Mesendoderm (in vitro differentiated cells): ENCODE data around the gene TXLNG. TPM values are rescaled to one million over a fixed set of nuclear protein-coding genes. Genes with fewer than 3 reads are reported as not detected.
A peak's percentile ranks its signal among the peaks of the same experiment; 100 is the strongest.

Experiments used
- DNase-seq: peaks from one replicate; pipeline ENCODE4 v3.0.0; 2013
- H2AK5ac ChIP-seq: 2 replicates; pipeline ENCODE4 v1.6.1; 2013; ENCODE audit warnings: low read length, inconsistent platforms
- H2BK120ac ChIP-seq: 2 replicates; pipeline ENCODE4 v1.6.1; 2013; ENCODE audit warnings: low read depth, mild to moderate bottlenecking, low read length, moderate library complexity, mixed read lengths
- H2BK15ac ChIP-seq: replicated peaks from 2 replicates; pipeline ENCODE4 v1.6.1; 2013; ENCODE audit warnings: low read depth, mild to moderate bottlenecking, moderate library complexity
- H2BK5ac ChIP-seq: 2 replicates; pipeline ENCODE4 v1.6.1; 2013; ENCODE audit warnings: low read length, inconsistent platforms
- H3K18ac ChIP-seq: 2 replicates; pipeline ENCODE4 v1.6.1; 2013; ENCODE audit warnings: mild to moderate bottlenecking, low read length, mixed read lengths
- H3K23ac ChIP-seq: one replicate; pipeline ENCODE4 v1.6.1; 2013; ENCODE audit warnings: low read length
- H3K27ac ChIP-seq: 2 replicates; pipeline ENCODE4 v1.5.1; 2013; ENCODE audit warnings: low read depth, mild to moderate bottlenecking, inconsistent platforms, low read length, moderate library complexity
- H3K27me3 ChIP-seq: 2 replicates; pipeline ENCODE4 v1.6.1; 2013; ENCODE audit warnings: low read length, control low read depth, mild to moderate bottlenecking, inconsistent platforms; ENCODE audit not compliant: insufficient read depth, poor library complexity
- H3K36me3 ChIP-seq: 2 replicates; pipeline ENCODE4 v1.6.1; 2013; ENCODE audit warnings: low read length, inconsistent platforms; ENCODE audit not compliant: control insufficient read depth, insufficient read depth
- H3K4ac ChIP-seq: one replicate; pipeline ENCODE4 v1.6.1; 2013; ENCODE audit warnings: low read depth, mild to moderate bottlenecking, low read length, moderate library complexity
- H3K4me1 ChIP-seq: 2 replicates; pipeline ENCODE4 v1.6.1; 2013; ENCODE audit warnings: low read depth, low read length, inconsistent platforms; ENCODE audit not compliant: control insufficient read depth
- H3K4me2 ChIP-seq: 2 replicates; pipeline ENCODE4 v1.6.1; 2013; ENCODE audit warnings: low read length
- H3K4me3 ChIP-seq: 2 replicates; pipeline ENCODE4 v1.5.1; 2013; ENCODE audit warnings: mild to moderate bottlenecking, low read length
- H3K56ac ChIP-seq: one replicate; pipeline ENCODE4 v1.6.1; 2013; ENCODE audit warnings: low read length
- H3K79me1 ChIP-seq: 2 replicates; pipeline ENCODE4 v1.6.1; 2013; ENCODE audit warnings: low read length, inconsistent platforms
- H3K79me2 ChIP-seq: 2 replicates; pipeline ENCODE4 v1.6.1; 2013; ENCODE audit warnings: mild to moderate bottlenecking, low read length; ENCODE audit not compliant: control insufficient read depth, insufficient read depth
- H3K9ac ChIP-seq: 2 replicates; pipeline ENCODE4 v1.6.1; 2013; ENCODE audit warnings: low read length, inconsistent platforms
- H4K5ac ChIP-seq: one replicate; pipeline ENCODE4 v1.6.1; 2013; ENCODE audit warnings: low read length
- H4K8ac ChIP-seq: one replicate; pipeline ENCODE4 v1.6.1; 2013; ENCODE audit warnings: low read depth, mild to moderate bottlenecking, control low read depth, low read length, moderate library complexity
- WGBS: extraction: QIAGEN DNeasy Blood & Tissue Kit; methylation state at CpG from one replicate; pipeline ENCODE4 v1.1.7; 2013; ENCODE audit warnings: low lambda C conversion rate, missing lambda C conversion rate; ENCODE audit not compliant: insufficient coverage; ENCODE audit errors: extremely low coverage; 5-methylcytosine and 5-hydroxymethylcytosine counted together
- small RNA-seq: library from polyadenylated mRNA; stranded (forward); fragments of <200 nt; extraction: miRNeasy Mini kit (QIAGEN cat#:217004); gene quantifications from one replicate; pipeline ENCODE3, GENCODE V24; 2013; ENCODE audit not compliant: insufficient read depth

TXLNG gene

DNA sequence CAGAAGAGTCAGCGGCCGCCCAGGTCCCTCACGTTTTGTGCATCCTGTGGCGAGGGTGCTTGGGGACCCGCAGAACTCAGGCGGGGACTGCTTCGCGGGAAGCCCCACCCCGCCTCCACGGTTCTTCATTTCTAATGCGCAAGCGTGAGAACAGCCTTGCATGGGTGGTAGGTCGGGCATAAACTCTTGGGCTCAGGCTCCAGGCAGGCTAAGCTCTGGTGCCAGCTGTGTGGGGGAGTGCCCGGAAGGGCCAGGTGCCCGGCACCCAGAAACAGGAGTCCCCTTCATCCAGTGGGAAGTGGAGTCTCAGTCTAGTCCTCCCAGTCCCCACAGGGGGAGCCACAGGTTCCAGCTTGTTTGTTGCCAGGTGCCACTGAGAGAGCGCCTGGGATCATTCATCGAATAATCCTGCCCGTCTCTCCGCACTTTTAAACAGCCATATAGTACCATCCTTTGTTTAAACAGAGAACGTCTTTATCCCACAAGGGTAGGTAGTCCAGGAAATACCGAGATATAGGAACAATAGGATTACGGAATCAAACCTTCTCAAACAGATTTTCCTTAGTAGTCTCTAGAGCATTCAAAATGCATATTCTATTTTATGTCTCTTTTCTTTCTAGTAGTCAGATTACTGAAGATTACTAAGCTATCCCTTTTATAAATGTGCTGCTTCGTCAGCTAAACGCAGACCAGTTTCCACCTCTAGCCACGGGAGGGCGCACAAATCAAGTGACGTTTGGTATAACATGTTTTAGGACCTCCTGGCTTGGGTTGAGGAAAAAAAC, 96.6 kb downstream of the TXLNG start:
- peak; percentile 69 for DNase-seq
- H3K23ac ChIP-seq: no peak overlapping the region
- no peak overlapping the region for H2BK15ac ChIP-seq
- peak overlapping the region; percentile 44 for H3K4me2 ChIP-seq
- no peak overlapping the region for H3K4ac ChIP-seq
- H2AK5ac ChIP-seq: no peak overlapping the region
- H3K56ac ChIP-seq: peak overlapping the region; percentile 67
- H3K27me3 ChIP-seq: no peaks in the 10 kb centered on the region
- no peak overlapping the region for H3K4me3 ChIP-seq
- peak overlapping the region; percentile 54 for H3K9ac ChIP-seq
- H4K8ac ChIP-seq: no peak overlapping the region
- no peak overlapping the region for H4K5ac ChIP-seq
- H2BK5ac ChIP-seq: no peak overlapping the region
- H3K36me3 ChIP-seq: no peaks in the 10 kb centered on the region
- H3K79me1 ChIP-seq: no peaks in the 10 kb centered on the region
- H3K18ac ChIP-seq: no peak overlapping the region
- H3K27ac ChIP-seq: no peak overlapping the region
- no CpG with 5 or more reads among the region's 27 CpGs for WGBS
- H3K79me2 ChIP-seq: no peaks in the 10 kb centered on the region
- H3K4me1 ChIP-seq: no peaks in the 10 kb centered on the region
- H2BK120ac ChIP-seq: no peak overlapping the region

- Histone ChIP-seq H4K5ac (no peak overlapping the region), H4K8ac (no peak overlapping the region), H2BK120ac (no peak overlapping the region), H3K79me1 (no peaks in the 10 kb centered on the region), H3K79me2 (no peaks in the 10 kb centered on the region), H3K56ac (no peak overlapping the region), H3K4me3 (no peak overlapping the region), H3K4me2 (no peak overlapping the region), H3K18ac (no peak overlapping the region), H3K4me1 (no peaks in the 10 kb centered on the region), H2BK5ac (no peak overlapping the region), H3K9ac (no peak overlapping the region), H2AK5ac (no peak overlapping the region), H3K27ac (no peak overlapping the region), H2BK15ac (no peak overlapping the region), H3K4ac (no peak overlapping the region), H3K27me3 (no peaks in the 10 kb centered on the region), H3K23ac (no peak overlapping the region), H3K36me3 (no peaks in the 10 kb centered on the region)
- no CpG with 5 or more reads among the region's 3 CpGs for WGBS
- no peak for DNase-seq
Measured at GRCh38 chrX:16883487-16883804, 97.2 kb downstream of the TXLNG start.

GRCh38 chrX:16885628-16886027, 99.4 kb downstream of the TXLNG start:
- Histone ChIP-seq H3K18ac (no peak overlapping the region), H4K8ac (no peak overlapping the region), H3K36me3 (no peaks in the 10 kb centered on the region), H2BK15ac (no peak overlapping the region), H3K79me1 (no peaks in the 10 kb centered on the region), H3K27ac (no peak overlapping the region), H2BK5ac (no peak overlapping the region), H3K4me1 (no peaks in the 10 kb centered on the region), H3K9ac (no peak overlapping the region), H3K79me2 (no peaks in the 10 kb centered on the region), H3K56ac (no peak overlapping the region), H3K4me3 (no peak overlapping the region), H3K4ac (no peak overlapping the region), H2AK5ac (no peak overlapping the region), H3K23ac (no peak overlapping the region), H3K4me2 (no peak overlapping the region), H4K5ac (no peak overlapping the region), H3K27me3 (no peaks in the 10 kb centered on the region), H2BK120ac (no peak overlapping the region)
- DNase-seq: no peak
- no CpG with 5 or more reads among the region's 1 CpG for WGBS

DNA sequence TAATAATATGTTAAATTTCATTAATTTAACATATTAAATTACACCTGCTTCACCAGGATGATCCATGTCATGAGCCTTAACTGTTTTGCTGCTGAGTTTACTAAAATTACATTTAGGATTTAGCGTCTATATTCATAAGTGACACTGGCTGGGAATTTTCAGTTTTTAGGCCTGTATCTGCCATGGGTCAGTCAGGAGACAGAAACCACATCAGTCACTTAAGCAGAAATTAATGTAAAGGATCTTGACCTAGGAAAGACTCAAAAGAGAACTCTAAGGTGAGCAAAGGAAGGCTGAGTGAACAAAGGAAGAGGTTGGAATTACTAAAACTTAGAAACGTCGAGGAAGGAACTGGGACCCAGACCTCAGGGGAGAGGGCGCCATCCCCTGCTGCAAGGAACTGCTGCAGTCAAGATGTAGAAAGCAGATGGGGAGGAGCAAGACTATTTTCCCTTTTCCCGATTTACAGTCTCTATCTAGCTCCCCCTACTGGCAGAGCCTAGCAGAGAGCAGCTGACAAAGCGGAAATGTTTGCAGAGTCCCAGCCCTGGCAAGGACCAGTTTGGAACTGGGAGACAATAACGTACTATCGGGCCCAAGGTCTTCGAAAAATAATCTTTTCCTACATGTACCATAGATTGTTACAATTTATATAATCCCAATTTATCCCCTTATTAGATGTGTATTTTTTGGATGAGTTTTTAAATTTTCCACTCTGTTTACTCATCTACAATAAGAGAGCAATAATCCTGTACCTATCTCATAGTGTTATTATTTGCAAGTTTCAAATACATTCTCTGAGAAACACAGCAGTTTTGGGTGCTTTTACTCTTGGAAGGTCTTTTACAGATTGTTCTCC, 106.5 kb downstream of the TXLNG start:
- Histone ChIP-seq H3K56ac (no peak overlapping the region), H2BK15ac (no peak overlapping the region), H4K5ac (no peak overlapping the region), H3K4ac (no peak overlapping the region), H3K9ac (no peak overlapping the region), H3K18ac (no peak overlapping the region), H2AK5ac (no peak overlapping the region), H3K27me3 (no peaks in the 10 kb centered on the region), H3K79me1 (no peaks in the 10 kb centered on the region), H3K4me2 (no peak overlapping the region), H3K27ac (no peak overlapping the region), H2BK120ac (no peak overlapping the region), H3K79me2 (no peaks in the 10 kb centered on the region), H3K4me1 (no peaks in the 10 kb centered on the region), H2BK5ac (no peak overlapping the region), H3K4me3 (no peak overlapping the region), H4K8ac (no peak overlapping the region), H3K36me3 (no peaks in the 10 kb centered on the region), H3K23ac (no peak overlapping the region)
- peak; percentile 92 for DNase-seq
- no CpG with 5 or more reads among the region's 9 CpGs for WGBS

Small RNA genes lying within 50 kb of the gene (small RNA-seq; reads per million reads assigned to genes)
- gene RNU4-6P (not detected), gene RNU7-56P (not detected), gene RPL12P49 (not detected)
